ENCODE results near the gene WDFY4. TPM values are rescaled to one million over a fixed set of nuclear protein-coding genes. Genes with fewer than 3 reads are reported as not detected.

Gene WDFY4
- total and polyA plus RNA-seq, 2 donors (not counting 1 experiment from before 2014, with no cell fraction given), result 0.06 to 0.66 TPM

- Histone ChIP-seq H3K27me3 (ENCODE audit: control insufficient read depth, insufficient read depth, low read length) (peaks cover 7% of the 10 kb centered on the region), H4K20me1 (ENCODE audit: control insufficient read depth, extremely low read depth, insufficient read depth, low read length) (no peaks in the 10 kb centered on the region), H3K36me3 (ENCODE audit: control insufficient read depth, insufficient read depth, low read length) (no peaks in the 10 kb centered on the region), H3K4me2 (ENCODE audit: extremely low read depth, insufficient read depth, low read length) (no peak overlapping the region), H3K9me3 (ENCODE audit: control insufficient read depth, insufficient read depth, low read depth, low read length) (no peaks in the 10 kb centered on the region), H3K79me2 (ENCODE audit: control insufficient read depth, insufficient read depth, low read length) (no peaks in the 10 kb centered on the region), H3K27ac (ENCODE audit: insufficient read depth, low read length) (no peak overlapping the region), H3K4me1 (ENCODE audit: control insufficient read depth, extremely low read depth, insufficient read depth, low read length) (no peaks in the 10 kb centered on the region), H3K4me3 (replicated peaks in 1 of 4; ENCODE audit: control extremely low read depth in 1 of 4, insufficient read depth in 1 of 4, low read depth in 3 of 4, low read length in 4 of 4) (no peak overlapping the region), H3K9ac (ENCODE audit: insufficient read depth, low read length) (no peak overlapping the region), H2AFZ (ENCODE audit: low read length) (no peak overlapping the region)
- DNase-seq (ENCODE audit: low read depth in 2 of 2), result no peak
- TF ChIP-seq EZH2 (IDR thresholded peaks at IDR 0.05; ENCODE audit: low read length, missing control alignments) (no peak), CTCF (conservative IDR thresholded peaks at IDR 0.05 in 1 of 2, IDR thresholded peaks at IDR 0.05 in 1 of 2; ENCODE audit: low read depth in 1 of 2, low read length in 2 of 2) (no peak)
These were observed 26.1 kb downstream of the WDFY4 start for GRCh38 chr10:48710647-48711275.

- Histone ChIP-seq H3K79me2 (ENCODE audit: control insufficient read depth, insufficient read depth, low read length) (no peaks in the 10 kb centered on the region), H3K36me3 (ENCODE audit: control insufficient read depth, insufficient read depth, low read length) (no peaks in the 10 kb centered on the region), H3K27me3 (ENCODE audit: control insufficient read depth, insufficient read depth, low read length) (peaks cover 7% of the 10 kb centered on the region), H3K9me3 (ENCODE audit: control insufficient read depth, insufficient read depth, low read depth, low read length) (no peaks in the 10 kb centered on the region), H3K4me2 (ENCODE audit: extremely low read depth, insufficient read depth, low read length) (no peak overlapping the region), H3K4me3 (replicated peaks in 1 of 4; ENCODE audit: control extremely low read depth in 1 of 4, insufficient read depth in 1 of 4, low read depth in 3 of 4, low read length in 4 of 4) (no peak overlapping the region), H3K9ac (ENCODE audit: insufficient read depth, low read length) (no peak overlapping the region), H3K27ac (ENCODE audit: insufficient read depth, low read length) (no peak overlapping the region), H3K4me1 (ENCODE audit: control insufficient read depth, extremely low read depth, insufficient read depth, low read length) (no peaks in the 10 kb centered on the region), H2AFZ (ENCODE audit: low read length) (no peak overlapping the region), H4K20me1 (ENCODE audit: control insufficient read depth, extremely low read depth, insufficient read depth, low read length) (no peaks in the 10 kb centered on the region)
- TF ChIP-seq CTCF (conservative IDR thresholded peaks at IDR 0.05 in 1 of 2, IDR thresholded peaks at IDR 0.05 in 1 of 2; ENCODE audit: low read depth in 1 of 2, low read length in 2 of 2), result no peak
- no peak for TF ChIP-seq EZH2 (IDR thresholded peaks at IDR 0.05; ENCODE audit: low read length, missing control alignments)
- no peak for DNase-seq (ENCODE audit: low read depth in 2 of 2)
These were observed 27.2 kb downstream of the WDFY4 start for GRCh38 chr10:48711830-48712229.

- H2AFZ ChIP-seq (ENCODE audit: low read length), result no peak overlapping the region
- no peaks in the 10 kb centered on the region for H3K36me3 ChIP-seq (ENCODE audit: control insufficient read depth, insufficient read depth, low read length)
- H3K4me1 ChIP-seq (ENCODE audit: control insufficient read depth, extremely low read depth, insufficient read depth, low read length), result no peaks in the 10 kb centered on the region
- H3K27ac ChIP-seq (ENCODE audit: insufficient read depth, low read length), result no peak overlapping the region
- H4K20me1 ChIP-seq (ENCODE audit: control insufficient read depth, extremely low read depth, insufficient read depth, low read length), result no peaks in the 10 kb centered on the region
- no peak overlapping the region for H3K9ac ChIP-seq (ENCODE audit: insufficient read depth, low read length)
- no peak for DNase-seq (ENCODE audit: low read depth in 2 of 2)
- no peak overlapping the region for H3K4me2 ChIP-seq (ENCODE audit: extremely low read depth, insufficient read depth, low read length)
- no peaks in the 10 kb centered on the region for H3K9me3 ChIP-seq (ENCODE audit: control insufficient read depth, insufficient read depth, low read depth, low read length)
- no peak overlapping the region for H3K4me3 ChIP-seq (replicated peaks in 1 of 4; ENCODE audit: control extremely low read depth in 1 of 4, insufficient read depth in 1 of 4, low read depth in 3 of 4, low read length in 4 of 4)
- H3K79me2 ChIP-seq (ENCODE audit: control insufficient read depth, insufficient read depth, low read length), result no peaks in the 10 kb centered on the region
- TF ChIP-seq EZH2 (IDR thresholded peaks at IDR 0.05; ENCODE audit: low read length, missing control alignments) (no peak), CTCF (conservative IDR thresholded peaks at IDR 0.05 in 1 of 2, IDR thresholded peaks at IDR 0.05 in 1 of 2; ENCODE audit: low read depth in 1 of 2, low read length in 2 of 2) (no peak)
- peaks cover 11% of the 10 kb centered on the region for H3K27me3 ChIP-seq (ENCODE audit: control insufficient read depth, insufficient read depth, low read length)
These were observed 29.4 kb downstream of the WDFY4 start for GRCh38 chr10:48714088-48714487.
